ENCODE results near the gene TMEM273. TPM values are rescaled to one million over a fixed set of nuclear protein-coding genes. Genes with fewer than 3 reads are reported as not detected.

TMEM273 gene
- total RNA-seq, 1 donor from 2014 or later: not detected

GRCh38 chr10:49168831-49169500 lies 19.2 kb downstream of the TMEM273 start:
- Mint-ChIP-seq H3K4me1 (no peaks in the 10 kb centered on the region), H3K9me3 (no peaks in the 10 kb centered on the region), H3K36me3 (no peaks in the 10 kb centered on the region), H3K4me3 (no peak overlapping the region), H3K27ac (no peak overlapping the region), H3K27me3 (ENCODE audit: low read depth) (peaks cover 14% of the 10 kb centered on the region)
- TF ChIP-seq CTCF (IDR thresholded peaks at IDR 0.05; ENCODE audit: unreplicated experiment): no peak
- no peak for DNase-seq (ENCODE audit: low spot score in 2 of 2, unreplicated experiment in 2 of 2)

GRCh38 chr10:49168171-49168540 lies 20.0 kb downstream of the TMEM273 start:
- no peak for TF ChIP-seq CTCF (IDR thresholded peaks at IDR 0.05; ENCODE audit: unreplicated experiment)
- Mint-ChIP-seq H3K36me3 (no peaks in the 10 kb centered on the region), H3K4me1 (no peaks in the 10 kb centered on the region), H3K27me3 (ENCODE audit: low read depth) (peaks cover 21% of the 10 kb centered on the region), H3K9me3 (no peaks in the 10 kb centered on the region), H3K27ac (no peak overlapping the region), H3K4me3 (no peak overlapping the region)
- DNase-seq (ENCODE audit: low spot score in 2 of 2, unreplicated experiment in 2 of 2): no peak

- no peak overlapping the region for H3K4me3 Mint-ChIP-seq
- no peaks in the 10 kb centered on the region for H3K9me3 Mint-ChIP-seq
- no peak overlapping the region for H3K27ac Mint-ChIP-seq
- H3K27me3 Mint-ChIP-seq (ENCODE audit: low read depth): peaks cover 27% of the 10 kb centered on the region
- no peaks in the 10 kb centered on the region for H3K36me3 Mint-ChIP-seq
- TF ChIP-seq CTCF (IDR thresholded peaks at IDR 0.05; ENCODE audit: unreplicated experiment): no peak
- H3K4me1 Mint-ChIP-seq: no peaks in the 10 kb centered on the region
- DNase-seq (ENCODE audit: low spot score in 2 of 2, unreplicated experiment in 2 of 2): no peak
Observed at GRCh38 chr10:49167425-49168170, 20.6 kb downstream of the TMEM273 start.

- peaks cover 35% of the 10 kb centered on the region for H3K27me3 Mint-ChIP-seq (ENCODE audit: low read depth)
- no peak overlapping the region for H3K4me3 Mint-ChIP-seq
- no peaks in the 10 kb centered on the region for H3K36me3 Mint-ChIP-seq
- no peak overlapping the region for H3K27ac Mint-ChIP-seq
- H3K4me1 Mint-ChIP-seq: no peaks in the 10 kb centered on the region
- DNase-seq (ENCODE audit: low spot score in 2 of 2, unreplicated experiment in 2 of 2): no peak
- TF ChIP-seq CTCF (IDR thresholded peaks at IDR 0.05; ENCODE audit: unreplicated experiment): no peak
- no peaks in the 10 kb centered on the region for H3K9me3 Mint-ChIP-seq
Observed at GRCh38 chr10:49166484-49167400, 21.4 kb downstream of the TMEM273 start.

- H3K36me3 Mint-ChIP-seq: no peaks in the 10 kb centered on the region
- no peaks in the 10 kb centered on the region for H3K9me3 Mint-ChIP-seq
- DNase-seq (ENCODE audit: low spot score in 2 of 2, unreplicated experiment in 2 of 2): no peak
- H3K27me3 Mint-ChIP-seq (ENCODE audit: low read depth): peaks cover 42% of the 10 kb centered on the region
- no peaks in the 10 kb centered on the region for H3K4me1 Mint-ChIP-seq
- H3K27ac Mint-ChIP-seq: no peak overlapping the region
- H3K4me3 Mint-ChIP-seq: no peak overlapping the region
- TF ChIP-seq CTCF (IDR thresholded peaks at IDR 0.05; ENCODE audit: unreplicated experiment): no peak
Observed at GRCh38 chr10:49165821-49166483, 22.2 kb downstream of the TMEM273 start.

All from mesothelial cell of epicardium (in vitro differentiated cells).